Esophagus muscularis mucosa (tissue), 4 donors: ENCODE data around the gene DPEP1.

ENCODE experiments used
- EP300 ChIP-seq: sonication (generic); formaldehyde crosslinking; IDR thresholded peaks from one replicate; pipeline ENCODE4 v1.6.1; 2017; ENCODE audit warnings: antibody characterized with exemption
- POLR2A ChIP-seq: fragments of 450-650 bp; IDR thresholded peaks from one replicate; pipeline ENCODE4 v1.6.1; 2017; ENCODE audit warnings: antibody characterized with exemption, moderate library complexity, mild to moderate bottlenecking, low read depth
- POLR2AphosphoS5 ChIP-seq, 2 donors: sonication (generic); formaldehyde crosslinking; IDR thresholded peaks; one replicate each; pipeline ENCODE4 v1.6.1; 2017; ENCODE audit warnings: antibody characterized with exemption in 2 of 2
- TF ChIP-seq, protein P1 (sequence below), 3 experiments: fragments of 200-600 bp in 2 of 3; fragments of 450-650 bp in 1 of 3; sonication (generic) in 2 of 3; IDR thresholded peaks; one replicate each; pipeline ENCODE4 v1.5.1; 2017 to 2019; ENCODE audit warnings: antibody characterized with exemption in 3 of 3, mild to moderate bottlenecking in 2 of 3, moderate library complexity in 1 of 3

- TF ChIP-seq, protein P1, sequence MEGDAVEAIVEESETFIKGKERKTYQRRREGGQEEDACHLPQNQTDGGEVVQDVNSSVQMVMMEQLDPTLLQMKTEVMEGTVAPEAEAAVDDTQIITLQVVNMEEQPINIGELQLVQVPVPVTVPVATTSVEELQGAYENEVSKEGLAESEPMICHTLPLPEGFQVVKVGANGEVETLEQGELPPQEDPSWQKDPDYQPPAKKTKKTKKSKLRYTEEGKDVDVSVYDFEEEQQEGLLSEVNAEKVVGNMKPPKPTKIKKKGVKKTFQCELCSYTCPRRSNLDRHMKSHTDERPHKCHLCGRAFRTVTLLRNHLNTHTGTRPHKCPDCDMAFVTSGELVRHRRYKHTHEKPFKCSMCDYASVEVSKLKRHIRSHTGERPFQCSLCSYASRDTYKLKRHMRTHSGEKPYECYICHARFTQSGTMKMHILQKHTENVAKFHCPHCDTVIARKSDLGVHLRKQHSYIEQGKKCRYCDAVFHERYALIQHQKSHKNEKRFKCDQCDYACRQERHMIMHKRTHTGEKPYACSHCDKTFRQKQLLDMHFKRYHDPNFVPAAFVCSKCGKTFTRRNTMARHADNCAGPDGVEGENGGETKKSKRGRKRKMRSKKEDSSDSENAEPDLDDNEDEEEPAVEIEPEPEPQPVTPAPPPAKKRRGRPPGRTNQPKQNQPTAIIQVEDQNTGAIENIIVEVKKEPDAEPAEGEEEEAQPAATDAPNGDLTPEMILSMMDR (IDR thresholded peaks at IDR 0.05), result no peak
- TF ChIP-seq EP300 (no peak), POLR2AphosphoS5 (IDR thresholded peaks at IDR 0.05) (no peak), POLR2A (no peak)
Observed at GRCh38 chr16:89567656-89568594, 45.5 kb upstream of the DPEP1 start.
